ACC112 (cell line): ENCODE results near the gene TPST1.
"Not testable (repeated sequence)": the region's sequence is repeated elsewhere in the genome, so short reads cannot be mapped to it uniquely, and the experiment has no call there.

Experiments
- H2AFZ ChIP-seq: fragments of 200-600 bp; sonication (generic); one replicate; pipeline ENCODE4 v1.6.0; 2017; ENCODE audit warnings: antibody characterized with exemption, low read length; ENCODE audit not compliant: unreplicated experiment
- H3K27ac ChIP-seq: fragments of 200-600 bp; sonication (generic); 2 replicates; pipeline ENCODE4 v1.5.1; 2014; ENCODE audit warnings: low read depth, mild to moderate bottlenecking, antibody characterized with exemption, low read length, moderate library complexity
- H3K27me3 ChIP-seq: fragments of 200-600 bp; sonication (generic); 2 replicates; pipeline ENCODE4 v1.6.1; 2014; ENCODE audit warnings: mild to moderate bottlenecking, antibody characterized with exemption, low read length, moderate library complexity, mixed read lengths; ENCODE audit not compliant: insufficient read depth
- H3K36me3 ChIP-seq: fragments of 200-600 bp; sonication (generic); 2 replicates; pipeline ENCODE4 v1.6.1; 2016; ENCODE audit warnings: mild to moderate bottlenecking, antibody characterized with exemption, low read length, moderate library complexity, mixed read lengths; ENCODE audit not compliant: insufficient read depth
- H3K4me1 ChIP-seq: fragments of 200-600 bp; sonication (generic); one replicate; pipeline ENCODE4 v1.6.1; 2016; ENCODE audit warnings: low read length, mixed read lengths; ENCODE audit not compliant: insufficient read depth, unreplicated experiment, control insufficient read depth
- H3K4me3 ChIP-seq: fragments of 200-600 bp; sonication (generic); 2 replicates; pipeline ENCODE4 v1.5.1; 2014; ENCODE audit warnings: mild to moderate bottlenecking, low read depth, low read length
- H3K79me2 ChIP-seq: fragments of 200-600 bp; sonication (generic); one replicate; pipeline ENCODE4 v1.6.0; 2016; ENCODE audit warnings: low read length; ENCODE audit not compliant: control insufficient read depth, unreplicated experiment, insufficient read depth

TPST1 gene

DNA sequence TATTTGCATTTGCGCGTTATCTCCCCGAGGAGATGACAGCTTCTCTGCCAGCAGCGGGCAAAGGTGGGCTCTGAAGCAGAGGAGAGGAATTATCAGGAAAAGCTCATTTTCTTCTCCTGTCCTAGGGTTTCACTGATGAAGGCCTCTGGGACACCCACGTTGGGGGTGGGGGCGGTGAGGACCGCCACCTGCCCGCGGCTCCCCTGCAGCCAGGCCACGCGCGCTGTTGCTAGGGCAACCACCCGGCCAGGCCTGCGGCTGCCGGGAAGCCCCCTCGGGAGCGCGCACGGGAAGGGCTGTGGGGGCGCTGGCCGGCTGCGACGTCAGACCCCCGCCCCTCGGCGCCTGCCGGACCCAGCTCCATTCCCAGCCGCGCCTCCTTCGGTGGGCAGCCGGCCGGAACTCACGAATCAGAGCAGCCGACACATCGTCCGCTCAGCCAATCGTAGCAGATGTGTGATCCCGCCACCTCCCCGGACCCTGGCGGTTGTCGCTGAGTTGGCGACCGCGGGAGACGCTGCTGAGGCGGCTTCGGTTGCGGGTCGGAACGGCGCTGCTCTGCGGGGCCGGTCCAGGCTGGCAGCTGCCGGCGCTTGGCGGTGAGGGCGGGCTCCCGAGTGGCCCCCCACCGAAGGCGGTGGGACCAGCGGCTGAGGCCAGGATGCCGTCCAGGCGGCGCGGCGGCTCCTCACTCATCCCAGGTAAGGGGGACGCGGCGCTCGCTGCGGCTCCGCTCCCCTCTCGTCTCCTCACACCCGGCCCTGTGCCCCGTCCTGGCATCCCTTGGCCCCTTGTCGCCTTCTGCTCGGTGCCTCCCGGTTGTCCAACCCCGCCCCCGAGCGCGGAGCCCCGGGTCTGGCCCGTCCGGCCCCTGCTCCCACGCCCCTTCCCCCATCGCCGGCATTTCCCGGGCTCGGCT is at the start of gene TPST1:
TSS of gene TPST1 (plus strand) at position 513 of the 919 bp plus-strand sequence. CDS start 35,092 bp downstream, outside the sequence.
- Histone ChIP-seq H3K4me1 (peaks cover 12% of the 10 kb centered on the region), H3K27me3 (no peaks in the 10 kb centered on the region), H3K27ac (peak within 1 kb of the TSS; percentile 46; the same call in 1 of the 2 replicates), H3K79me2 (peaks cover 49% of the 10 kb centered on the region), H3K36me3 (no peaks in the 10 kb centered on the region), H2AFZ (peak within 1 kb of the TSS; percentile 66), H3K4me3 (peak within 1 kb of the TSS; percentile 94)

- not testable (repeated sequence) for H3K79me2 ChIP-seq, H3K27ac ChIP-seq, H3K4me3 ChIP-seq, H2AFZ ChIP-seq, H3K27me3 ChIP-seq
- H3K4me1 ChIP-seq, result peaks cover 19% of the 10 kb centered on the region
- H3K36me3 ChIP-seq, result peaks cover 47% of the 10 kb centered on the region
Observed at GRCh38 chr7:66156035-66156434, 49.1 kb upstream of the TPST1 start.

DNA sequence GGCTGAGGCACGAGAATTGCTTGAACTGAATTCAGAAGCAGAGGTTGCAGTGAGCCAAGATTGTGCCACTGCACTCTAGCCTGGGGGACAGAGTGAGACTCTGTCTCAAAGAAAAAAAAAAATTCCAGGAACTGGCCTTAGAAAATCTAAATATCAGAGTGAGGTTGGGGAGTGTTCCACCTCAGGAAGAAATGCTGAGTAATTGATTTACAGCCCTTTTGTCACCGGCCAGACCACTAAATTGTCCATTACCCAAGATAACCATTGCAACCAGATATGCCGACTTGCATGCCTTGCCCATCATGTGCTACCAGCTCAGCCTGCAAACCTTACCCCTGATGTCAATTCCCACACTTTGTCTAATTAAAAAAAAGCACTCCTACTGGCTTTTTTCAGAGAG is 48.1 kb upstream of the TPST1 start:
- no peaks in the 10 kb centered on the region for H3K27me3 ChIP-seq
- H2AFZ ChIP-seq, result no peak overlapping the region
- H3K4me1 ChIP-seq, result peaks cover 12% of the 10 kb centered on the region
- H3K79me2 ChIP-seq, result peaks cover 2% of the 10 kb centered on the region
- H3K36me3 ChIP-seq, result peaks cover 44% of the 10 kb centered on the region
- no peak overlapping the region for H3K4me3 ChIP-seq
- no peak overlapping the region for H3K27ac ChIP-seq

GRCh38 chr7:66162622-66163021 is 42.5 kb upstream of the TPST1 start:
- H3K4me3 ChIP-seq, result no peak overlapping the region
- H3K36me3 ChIP-seq, result peaks cover 8% of the 10 kb centered on the region
- H3K79me2 ChIP-seq, result no peaks in the 10 kb centered on the region
- H2AFZ ChIP-seq, result no peak overlapping the region
- H3K4me1 ChIP-seq, result peaks cover 4% of the 10 kb centered on the region
- no peaks in the 10 kb centered on the region for H3K27me3 ChIP-seq
- H3K27ac ChIP-seq, result no peak overlapping the region

DNA sequence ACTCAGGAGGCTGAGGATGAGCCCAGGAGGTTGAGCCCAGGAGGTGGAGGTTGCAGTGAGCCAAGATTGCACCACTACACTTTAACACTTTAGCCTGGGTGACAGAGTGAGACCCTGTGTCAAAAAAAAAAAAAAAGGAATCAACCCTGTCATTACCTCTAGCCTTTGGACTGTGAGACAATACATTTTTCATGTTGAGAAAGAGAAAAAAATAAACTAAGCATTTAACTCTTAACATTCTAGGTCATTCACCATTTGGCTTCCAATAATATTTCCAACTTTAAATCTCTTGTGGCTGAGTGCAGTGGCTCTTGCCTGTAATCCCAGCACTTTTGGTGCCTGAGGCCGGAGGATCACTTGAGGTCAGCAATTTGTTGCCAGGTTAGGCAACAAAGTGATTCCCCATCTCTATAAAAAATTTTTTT is 41.9 kb upstream of the TPST1 start:
- no peak overlapping the region for H3K27ac ChIP-seq
- no peak overlapping the region for H2AFZ ChIP-seq
- peaks cover 4% of the 10 kb centered on the region for H3K36me3 ChIP-seq
- H3K4me1 ChIP-seq, result peaks cover 10% of the 10 kb centered on the region
- H3K27me3 ChIP-seq, result no peaks in the 10 kb centered on the region
- no peak overlapping the region for H3K4me3 ChIP-seq
- no peaks in the 10 kb centered on the region for H3K79me2 ChIP-seq

DNA sequence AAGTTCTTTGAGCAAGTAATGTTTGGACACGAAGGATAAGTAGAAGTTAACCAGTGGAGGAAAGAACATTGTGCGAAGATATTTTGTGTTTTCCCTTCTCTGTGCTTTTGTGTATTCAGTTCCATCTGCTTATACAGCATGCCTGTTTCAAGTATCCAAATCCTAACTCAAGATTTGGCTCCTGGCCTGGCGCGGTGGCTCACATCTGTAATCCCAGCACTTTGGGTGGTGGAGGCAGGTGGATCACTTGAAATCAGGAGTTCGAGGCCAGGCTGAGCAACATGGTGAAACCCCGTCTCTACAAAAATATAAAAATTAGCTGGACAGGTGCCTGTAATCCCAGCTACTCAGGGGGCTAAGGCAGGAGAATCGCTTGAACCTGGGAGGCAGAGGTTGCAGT is 40.8 kb upstream of the TPST1 start:
- Histone ChIP-seq H3K36me3 (no peaks in the 10 kb centered on the region), H3K27ac (no peak overlapping the region), H3K27me3 (no peaks in the 10 kb centered on the region), H2AFZ (no peak overlapping the region), H3K4me3 (no peak overlapping the region), H3K79me2 (no peaks in the 10 kb centered on the region), H3K4me1 (peaks cover 10% of the 10 kb centered on the region)

DNA sequence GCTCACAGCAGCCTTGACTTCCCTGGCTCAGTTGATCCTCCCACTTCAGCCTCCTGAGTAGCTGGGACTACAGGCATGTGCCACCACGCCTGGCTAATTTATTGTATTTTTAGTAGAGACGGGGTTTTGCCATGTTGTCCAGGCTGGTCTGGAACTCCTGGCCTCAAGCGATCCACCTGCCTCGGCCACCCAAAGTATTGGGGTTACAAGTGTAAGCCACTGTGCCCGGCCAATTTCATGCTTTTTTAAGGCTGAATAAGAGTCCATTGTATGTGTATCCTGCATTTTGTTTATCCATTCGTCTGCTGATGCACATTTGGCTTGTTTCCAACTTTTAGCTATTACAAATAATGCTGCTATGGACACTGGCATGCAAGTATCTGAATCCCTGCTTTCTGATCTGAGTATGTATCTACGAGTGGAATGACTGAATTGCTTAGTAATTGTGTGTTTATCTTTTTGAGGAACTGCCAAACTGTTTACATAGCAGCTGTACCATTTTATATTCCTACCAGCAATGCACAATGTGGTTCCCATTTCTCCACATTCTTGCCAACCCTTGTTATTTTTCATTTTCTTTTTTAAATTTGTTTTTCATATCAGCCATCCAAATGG is 37.3 kb upstream of the TPST1 start:
- Histone ChIP-seq H3K27me3 (no peaks in the 10 kb centered on the region), H3K36me3 (no peaks in the 10 kb centered on the region), H3K4me1 (peaks cover 21% of the 10 kb centered on the region), H3K27ac (peak overlapping the region; percentile 53), H3K79me2 (no peaks in the 10 kb centered on the region), H3K4me3 (0 out of 2 replicates have a peak overlapping the region, but pooled peaks have one; percentile 42), H2AFZ (no peak overlapping the region)

GRCh38 chr7:66169616-66170015 is 35.5 kb upstream of the TPST1 start:
- Histone ChIP-seq H3K27ac (no peak overlapping the region), H3K4me1 (peaks cover 21% of the 10 kb centered on the region), H3K27me3 (no peaks in the 10 kb centered on the region), H3K79me2 (no peaks in the 10 kb centered on the region), H2AFZ (no peak overlapping the region), H3K36me3 (no peaks in the 10 kb centered on the region), H3K4me3 (no peak overlapping the region)

- H3K4me3 ChIP-seq, result peak overlapping the region; percentile 39; the same call in 1 of the 2 replicates
- H3K4me1 ChIP-seq, result peaks cover 21% of the 10 kb centered on the region
- H2AFZ ChIP-seq, result no peak overlapping the region
- H3K79me2 ChIP-seq, result no peaks in the 10 kb centered on the region
- H3K36me3 ChIP-seq, result no peaks in the 10 kb centered on the region
- peak overlapping the region; percentile 71 for H3K27ac ChIP-seq
- H3K27me3 ChIP-seq, result no peaks in the 10 kb centered on the region
Observed at GRCh38 chr7:66170309-66171231, 34.6 kb upstream of the TPST1 start.
